HG03064 (cell line): ENCODE results near the gene DUSP2.
A peak's percentile ranks its signal among the peaks of the same experiment; 100 is the strongest.
"Not testable (repeated sequence)": the region's sequence is repeated elsewhere in the genome, so short reads cannot be mapped to it uniquely, and the experiment has no call there.

Source experiments
- ATAC-seq: cut with Tn5 transposase; IDR thresholded peaks from one replicate; pipeline ENCODE4 v1.9.1; 2021; ENCODE audit warnings: low read depth; ENCODE audit not compliant: unreplicated experiment

DUSP2 gene

GRCh38 chr2:96163768-96164429 lies 18.7 kb upstream of the DUSP2 start:
- peak; percentile 47 for ATAC-seq

GRCh38 chr2:96163415-96163767 lies 18.2 kb upstream of the DUSP2 start:
- peak; percentile 1 for ATAC-seq

GRCh38 chr2:96161898-96162297 lies 16.7 kb upstream of the DUSP2 start:
- ATAC-seq = no peak

GRCh38 chr2:96160366-96160765 lies 15.1 kb upstream of the DUSP2 start:
- not testable (repeated sequence) for ATAC-seq

GRCh38 chr2:96159084-96159830 lies 14.0 kb upstream of the DUSP2 start:
- no peak for ATAC-seq

- ATAC-seq = no peak
These were observed 13.3 kb upstream of the DUSP2 start for GRCh38 chr2:96158554-96158940.

- ATAC-seq = peak; percentile 55
These were observed 12.7 kb upstream of the DUSP2 start for GRCh38 chr2:96157649-96158553.

GRCh38 chr2:96156926-96157648 lies 11.8 kb upstream of the DUSP2 start:
- ATAC-seq = peak; percentile 35

- ATAC-seq = no peak
These were observed 11.0 kb upstream of the DUSP2 start for GRCh38 chr2:96156011-96156820.

- ATAC-seq = no peak
These were observed 9.5 kb upstream of the DUSP2 start for GRCh38 chr2:96154506-96155380.

- ATAC-seq = no peak
These were observed 8.8 kb upstream of the DUSP2 start for GRCh38 chr2:96153991-96154431.

- ATAC-seq = no peak
These were observed 8.1 kb upstream of the DUSP2 start for GRCh38 chr2:96153291-96153713.

GRCh38 chr2:96152304-96153161 lies 7.3 kb upstream of the DUSP2 start:
- ATAC-seq = no peak

GRCh38 chr2:96151595-96152303 lies 6.5 kb upstream of the DUSP2 start:
- no peak for ATAC-seq

GRCh38 chr2:96150791-96151594 lies 5.8 kb upstream of the DUSP2 start:
- no peak for ATAC-seq

GRCh38 chr2:96150007-96150640 lies 4.9 kb upstream of the DUSP2 start:
- no peak for ATAC-seq
